Measurements from ENCODE around the gene DNMT3B. TPM values are rescaled to one million over a fixed set of nuclear protein-coding genes. Genes with fewer than 3 reads are reported as not detected.

The DNMT3B gene
- total and polyA plus RNA-seq, 2 experiments from 2014 or later, result 711 to 2,222 TPM

GRCh38 chr20:32773855-32774254 is 11.7 kb downstream of the DNMT3B start:
- Histone ChIP-seq H3F3A (replicated peaks; ENCODE audit: low read depth) (peaks cover 97% of the 10 kb centered on the region), H3K79me2 (replicated peaks; ENCODE audit: insufficient read depth) (peaks cover 100% of the 10 kb centered on the region), H3K9me2 (ENCODE audit: insufficient read depth) (no peaks in the 10 kb centered on the region), H3K36me3 (ENCODE audit: insufficient read depth) (peaks cover 93% of the 10 kb centered on the region), H3K27ac (ENCODE audit: low read depth) (peak overlapping the region; percentile 88), H3K4me2 (peak overlapping the region; percentile 97), H3K27me3 (ENCODE audit: insufficient read depth) (no peaks in the 10 kb centered on the region), H3K4me3 (peak overlapping the region; percentile 91; the same call in 1 of the 2 replicates), H2AFZ (no peak overlapping the region), H3K4me1 (ENCODE audit: insufficient read depth) (peaks cover 100% of the 10 kb centered on the region), H4K20me1 (replicated peaks; ENCODE audit: insufficient read depth) (peaks cover 99% of the 10 kb centered on the region)
- Mint-ChIP-seq H3K36me3 (ENCODE audit: low read depth) (peaks cover 99% of the 10 kb centered on the region), H3K27ac (peak overlapping the region; percentile 61), H3K27me3 (ENCODE audit: insufficient read depth, low read depth, poor library complexity) (peaks cover 43% of the 10 kb centered on the region), H3K4me3 (peak overlapping the region; percentile 46), H3K4me1 (peaks cover 89% of the 10 kb centered on the region), H3K9me3 (no peaks in the 10 kb centered on the region)
- DNase-seq (ENCODE audit: low spot score) (no peak), ATAC-seq (no peak)
- no peak for TF ChIP-seq EZH2phosphoT487 (IDR thresholded peaks at IDR 0.05; ENCODE audit: unreplicated experiment)

- no peaks in the 10 kb centered on the region for H3K9me3 Mint-ChIP-seq
- Histone ChIP-seq H3K79me2 (replicated peaks; ENCODE audit: insufficient read depth) (peaks cover 100% of the 10 kb centered on the region), H4K20me1 (replicated peaks; ENCODE audit: insufficient read depth) (peaks cover 99% of the 10 kb centered on the region), H3K27ac (ENCODE audit: low read depth) (peak overlapping the region; percentile 88), H3K36me3 (ENCODE audit: insufficient read depth) (peaks cover 95% of the 10 kb centered on the region), H3K9me2 (ENCODE audit: insufficient read depth) (no peaks in the 10 kb centered on the region), H3K4me3 (peak overlapping the region; percentile 91), H3K4me2 (peak overlapping the region; percentile 97), H2AFZ (no peak overlapping the region), H3K4me1 (ENCODE audit: insufficient read depth) (peaks cover 99% of the 10 kb centered on the region), H3F3A (replicated peaks; ENCODE audit: low read depth) (peaks cover 95% of the 10 kb centered on the region), H3K27me3 (ENCODE audit: insufficient read depth) (no peaks in the 10 kb centered on the region)
- H3K36me3 Mint-ChIP-seq (ENCODE audit: low read depth), result peaks cover 99% of the 10 kb centered on the region
- H3K4me3 Mint-ChIP-seq, result peak overlapping the region; percentile 52
- H3K27ac Mint-ChIP-seq, result peak overlapping the region; percentile 93
- no peak for TF ChIP-seq CREB1 (CRISPR knock-in tag; IDR thresholded peaks at IDR 0.05; ENCODE audit: low read depth)
- no peak for TF ChIP-seq JUNB (IDR thresholded peaks at IDR 0.05; ENCODE audit: unreplicated experiment)
- TF ChIP-seq ZNF114 (CRISPR knock-in tag; IDR thresholded peaks at IDR 0.05), result no peak
- TF ChIP-seq REST (IDR thresholded peaks at IDR 0.05; ENCODE audit: unreplicated experiment), result no peak
- TF ChIP-seq STAT1 (IDR thresholded peaks at IDR 0.05; ENCODE audit: unreplicated experiment), result no peak
- TF ChIP-seq ZNF331 (CRISPR knock-in tag; IDR thresholded peaks at IDR 0.05; ENCODE audit: low read depth), result no peak
- H3K4me1 Mint-ChIP-seq, result peaks cover 94% of the 10 kb centered on the region
- no peak for DNase-seq (ENCODE audit: low spot score)
- ATAC-seq, result no peak
- peaks cover 48% of the 10 kb centered on the region for H3K27me3 Mint-ChIP-seq (ENCODE audit: insufficient read depth, low read depth, poor library complexity)
Measured at GRCh38 chr20:32775336-32775991, 13.3 kb downstream of the DNMT3B start.

Data from GM23338 (cell line).